Loucy (cell line): Measurements from ENCODE around the gene VPS26B.

Experiments
- H2AFZ ChIP-seq: fragments of 200-600 bp; sonication (generic); 2 replicates; pipeline ENCODE4 v1.6.0; 2016; ENCODE audit warnings: antibody characterized with exemption, mild to moderate bottlenecking, low read length, moderate library complexity
- H3F3A ChIP-seq: fragments of 200-600 bp; 2 replicates; pipeline ENCODE4 v1.6.0; 2016; ENCODE audit warnings: antibody characterized with exemption, low read depth, mild to moderate bottlenecking
- H3K27me3 ChIP-seq: fragments of 200-600 bp; sonication (generic); 2 replicates; pipeline ENCODE4 v1.6.1; 2014; ENCODE audit warnings: low read length, mild to moderate bottlenecking; ENCODE audit not compliant: insufficient read depth, poor library complexity, severe bottlenecking
- H3K36me3 ChIP-seq: fragments of 200-600 bp; sonication (generic); 2 replicates; pipeline ENCODE4 v1.6.1; 2016; ENCODE audit warnings: low read length; ENCODE audit not compliant: insufficient read depth
- H3K4me1 ChIP-seq: fragments of 200-600 bp; sonication (generic); 2 replicates; pipeline ENCODE4 v1.5.1; 2014; ENCODE audit warnings: low read length, mild to moderate bottlenecking; ENCODE audit not compliant: insufficient read depth, poor library complexity, severe bottlenecking
- H3K4me2 ChIP-seq: fragments of 200-600 bp; sonication (generic); 2 replicates; pipeline ENCODE4 v1.6.0; 2014; ENCODE audit warnings: antibody characterized with exemption, low read length, low read depth, mild to moderate bottlenecking; ENCODE audit not compliant: poor library complexity, severe bottlenecking
- H3K4me3 ChIP-seq: fragments of 200-600 bp; sonication (generic); 2 replicates; pipeline ENCODE4 v1.5.1; 2014; ENCODE audit warnings: low read length, mild to moderate bottlenecking, mixed read lengths; ENCODE audit not compliant: poor library complexity, severe bottlenecking
- H3K79me2 ChIP-seq: fragments of 200-600 bp; sonication (generic); 2 replicates; pipeline ENCODE4 v1.6.1; 2014; ENCODE audit warnings: low read length; ENCODE audit not compliant: insufficient read depth
- H3K9ac ChIP-seq: fragments of 200-600 bp; sonication (generic); 2 replicates; pipeline ENCODE4 v1.6.0; 2014; ENCODE audit warnings: mild to moderate bottlenecking, low read depth, low read length, moderate library complexity; ENCODE audit not compliant: poor library complexity, severe bottlenecking
- H3K9me2 ChIP-seq: fragments of 200-600 bp; sonication (generic); replicated peaks from 2 replicates; pipeline ENCODE4 v1.6.1; 2016; ENCODE audit warnings: low read depth, low read length, mixed read lengths
- H3K9me3 ChIP-seq: fragments of 200-600 bp; sonication (generic); 2 replicates; pipeline ENCODE4 v1.6.1; 2014; ENCODE audit warnings: mild to moderate bottlenecking, antibody characterized with exemption, low read length, low read depth; ENCODE audit not compliant: insufficient read depth
- H4K20me1 ChIP-seq: fragments of 200-600 bp; sonication (generic); 2 replicates; pipeline ENCODE4 v1.6.0; 2014; ENCODE audit warnings: antibody characterized with exemption, low read length, mild to moderate bottlenecking; ENCODE audit not compliant: insufficient read depth, poor library complexity, severe bottlenecking
- EZH2phosphoT487 ChIP-seq: fragments of 200-600 bp; IDR thresholded peaks from 2 replicates; pipeline ENCODE4 v1.6.1; 2018; ENCODE audit warnings: antibody characterized with exemption, mild to moderate bottlenecking, moderate library complexity, borderline replicate concordance
- TF ChIP-seq, protein P1 (sequence below): fragments of 200-600 bp; sonication (generic); conservative IDR thresholded peaks from 2 replicates; pipeline ENCODE4 v1.5.1; 2014; ENCODE audit warnings: mild to moderate bottlenecking, antibody characterized with exemption, low read length

The VPS26B gene

DNA sequence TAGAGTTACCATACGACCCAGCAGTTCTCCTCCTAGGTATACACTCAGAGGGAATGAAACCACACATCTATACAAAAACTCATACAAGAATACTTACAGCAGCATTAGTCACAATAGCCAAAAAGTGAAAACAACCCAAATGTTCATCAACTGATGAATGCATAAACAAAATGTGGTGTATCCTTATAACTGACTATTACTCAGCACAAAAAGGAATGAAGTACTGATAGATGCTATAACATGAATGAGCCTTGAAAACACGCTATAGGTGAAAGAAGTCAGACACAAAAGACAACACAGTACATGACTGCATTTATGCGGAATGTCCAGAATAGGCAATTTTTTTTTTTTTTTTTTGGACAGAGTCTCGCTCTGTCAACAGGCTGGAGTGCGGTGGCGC is 23.8 kb upstream of the VPS26B start:
- Histone ChIP-seq H3K36me3 (peaks cover 86% of the 10 kb centered on the region), H3K79me2 (no peaks in the 10 kb centered on the region), H3K27me3 (no peaks in the 10 kb centered on the region), H3K9ac (no peak overlapping the region), H3K4me3 (no peak overlapping the region), H4K20me1 (peaks cover under 1% of the 10 kb centered on the region), H3K9me2 (no peaks in the 10 kb centered on the region), H3K4me1 (no peaks in the 10 kb centered on the region), H3F3A (no peaks in the 10 kb centered on the region), H3K9me3 (no peaks in the 10 kb centered on the region), H3K4me2 (no peak overlapping the region), H2AFZ (no peak overlapping the region)
- TF ChIP-seq, protein P1, sequence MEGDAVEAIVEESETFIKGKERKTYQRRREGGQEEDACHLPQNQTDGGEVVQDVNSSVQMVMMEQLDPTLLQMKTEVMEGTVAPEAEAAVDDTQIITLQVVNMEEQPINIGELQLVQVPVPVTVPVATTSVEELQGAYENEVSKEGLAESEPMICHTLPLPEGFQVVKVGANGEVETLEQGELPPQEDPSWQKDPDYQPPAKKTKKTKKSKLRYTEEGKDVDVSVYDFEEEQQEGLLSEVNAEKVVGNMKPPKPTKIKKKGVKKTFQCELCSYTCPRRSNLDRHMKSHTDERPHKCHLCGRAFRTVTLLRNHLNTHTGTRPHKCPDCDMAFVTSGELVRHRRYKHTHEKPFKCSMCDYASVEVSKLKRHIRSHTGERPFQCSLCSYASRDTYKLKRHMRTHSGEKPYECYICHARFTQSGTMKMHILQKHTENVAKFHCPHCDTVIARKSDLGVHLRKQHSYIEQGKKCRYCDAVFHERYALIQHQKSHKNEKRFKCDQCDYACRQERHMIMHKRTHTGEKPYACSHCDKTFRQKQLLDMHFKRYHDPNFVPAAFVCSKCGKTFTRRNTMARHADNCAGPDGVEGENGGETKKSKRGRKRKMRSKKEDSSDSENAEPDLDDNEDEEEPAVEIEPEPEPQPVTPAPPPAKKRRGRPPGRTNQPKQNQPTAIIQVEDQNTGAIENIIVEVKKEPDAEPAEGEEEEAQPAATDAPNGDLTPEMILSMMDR, result no peak
- no peak for TF ChIP-seq EZH2phosphoT487

DNA sequence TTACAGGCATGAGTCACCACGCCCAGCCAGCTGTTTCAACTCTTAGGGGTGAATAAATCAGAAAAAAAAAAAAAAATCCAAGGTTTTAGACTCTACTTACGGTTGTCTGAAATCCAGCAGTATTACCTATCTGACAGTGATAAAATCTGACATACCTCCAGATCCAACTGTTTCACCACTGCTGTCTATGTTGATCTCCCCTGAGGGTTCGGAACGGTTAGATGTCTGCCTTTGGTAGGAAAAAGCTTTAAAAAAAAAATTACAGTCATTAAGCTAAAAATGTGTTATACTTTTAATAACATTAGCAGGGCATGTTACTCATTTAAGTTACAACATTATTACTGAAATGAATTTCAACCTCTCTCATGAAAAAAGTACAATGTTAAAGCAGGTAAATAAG is 21.8 kb upstream of the VPS26B start:
- Histone ChIP-seq H3K79me2 (no peaks in the 10 kb centered on the region), H3F3A (no peaks in the 10 kb centered on the region), H2AFZ (no peak overlapping the region), H3K4me1 (no peaks in the 10 kb centered on the region), H4K20me1 (no peaks in the 10 kb centered on the region), H3K9me2 (no peaks in the 10 kb centered on the region), H3K4me2 (no peak overlapping the region), H3K9me3 (no peaks in the 10 kb centered on the region), H3K27me3 (no peaks in the 10 kb centered on the region), H3K36me3 (peaks cover 91% of the 10 kb centered on the region), H3K4me3 (no peak overlapping the region), H3K9ac (no peak overlapping the region)
- no peak for TF ChIP-seq EZH2phosphoT487
- TF ChIP-seq, protein P1, result no peak

DNA sequence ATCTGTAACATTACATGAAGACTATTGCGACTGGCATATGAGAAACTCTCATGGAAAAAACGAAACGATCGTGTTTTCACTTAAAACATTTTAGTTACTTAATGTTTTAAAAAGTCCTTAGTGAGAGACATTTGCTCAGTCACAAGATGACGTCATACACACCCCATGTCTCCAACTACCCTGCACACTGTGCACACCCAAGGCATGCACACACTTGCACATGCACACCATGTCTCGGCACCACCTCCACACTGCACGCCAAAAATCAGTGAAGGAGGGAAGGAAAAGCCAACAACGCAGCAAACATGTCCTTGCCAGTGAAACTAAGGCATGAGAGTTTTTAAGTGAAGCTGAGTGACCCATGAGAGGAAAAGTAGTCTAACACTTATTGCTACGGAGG is 18.7 kb upstream of the VPS26B start:
- H3F3A ChIP-seq, result peaks cover 5% of the 10 kb centered on the region; the same call in 1 of the 2 replicates
- H3K4me2 ChIP-seq, result no peak overlapping the region
- no peaks in the 10 kb centered on the region for H4K20me1 ChIP-seq
- no peak overlapping the region for H2AFZ ChIP-seq
- peaks cover 4% of the 10 kb centered on the region; the same call in 1 of the 2 replicates for H3K79me2 ChIP-seq
- H3K4me3 ChIP-seq, result no peak overlapping the region
- H3K36me3 ChIP-seq, result peaks cover 93% of the 10 kb centered on the region
- no peaks in the 10 kb centered on the region for H3K4me1 ChIP-seq
- no peaks in the 10 kb centered on the region for H3K9me2 ChIP-seq
- no peak for TF ChIP-seq EZH2phosphoT487
- TF ChIP-seq, protein P1, result no peak
- no peak overlapping the region for H3K9ac ChIP-seq
- no peaks in the 10 kb centered on the region for H3K27me3 ChIP-seq
- no peaks in the 10 kb centered on the region for H3K9me3 ChIP-seq
